Transverse colon (tissue), 3 donors: Measurements from ENCODE around the gene ADGB.

ENCODE experiments used
- POLR2A ChIP-seq: fragments of 450-650 bp; IDR thresholded peaks from one replicate; pipeline ENCODE4 v1.6.1; 2016; ENCODE audit warnings: antibody characterized with exemption, mild to moderate bottlenecking, moderate library complexity
- TF ChIP-seq, protein P1 (sequence below), 5 experiments: fragments of 200-600 bp in 3 of 5; fragments of 450-650 bp in 2 of 5; sonication (generic) in 3 of 5; IDR thresholded peaks; 1 replicate in 2 of 5; 2 replicates in 3 of 5; pipeline ENCODE4 v1.5.1; 2016 to 2017; ENCODE audit warnings: antibody characterized with exemption in 5 of 5, inconsistent platforms in 3 of 5, mild to moderate bottlenecking in 2 of 5, moderate library complexity in 1 of 5

- TF ChIP-seq, protein P1, sequence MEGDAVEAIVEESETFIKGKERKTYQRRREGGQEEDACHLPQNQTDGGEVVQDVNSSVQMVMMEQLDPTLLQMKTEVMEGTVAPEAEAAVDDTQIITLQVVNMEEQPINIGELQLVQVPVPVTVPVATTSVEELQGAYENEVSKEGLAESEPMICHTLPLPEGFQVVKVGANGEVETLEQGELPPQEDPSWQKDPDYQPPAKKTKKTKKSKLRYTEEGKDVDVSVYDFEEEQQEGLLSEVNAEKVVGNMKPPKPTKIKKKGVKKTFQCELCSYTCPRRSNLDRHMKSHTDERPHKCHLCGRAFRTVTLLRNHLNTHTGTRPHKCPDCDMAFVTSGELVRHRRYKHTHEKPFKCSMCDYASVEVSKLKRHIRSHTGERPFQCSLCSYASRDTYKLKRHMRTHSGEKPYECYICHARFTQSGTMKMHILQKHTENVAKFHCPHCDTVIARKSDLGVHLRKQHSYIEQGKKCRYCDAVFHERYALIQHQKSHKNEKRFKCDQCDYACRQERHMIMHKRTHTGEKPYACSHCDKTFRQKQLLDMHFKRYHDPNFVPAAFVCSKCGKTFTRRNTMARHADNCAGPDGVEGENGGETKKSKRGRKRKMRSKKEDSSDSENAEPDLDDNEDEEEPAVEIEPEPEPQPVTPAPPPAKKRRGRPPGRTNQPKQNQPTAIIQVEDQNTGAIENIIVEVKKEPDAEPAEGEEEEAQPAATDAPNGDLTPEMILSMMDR (IDR thresholded peaks at IDR 0.05): no peak
- no peak for TF ChIP-seq POLR2A
Measured at GRCh38 chr6:146827216-146827928, 228.6 kb downstream of the ADGB start.
